KOPT-K1 (cell line): Measurements from ENCODE around the gene OR8D4.

Experiments used
- H3K27ac ChIP-seq: fragments of 200-600 bp; sonication (generic); 2 replicates; pipeline ENCODE4 v1.5.1; 2016; ENCODE audit warnings: antibody characterized with exemption, mild to moderate bottlenecking, low read depth, low read length; ENCODE audit not compliant: poor library complexity, severe bottlenecking
- H3K36me3 ChIP-seq: fragments of 200-600 bp; sonication (generic); 2 replicates; pipeline ENCODE4 v1.5.1; 2017; ENCODE audit warnings: antibody characterized with exemption, mild to moderate bottlenecking, low read length, moderate library complexity; ENCODE audit not compliant: insufficient read depth
- H3K9me3 ChIP-seq: fragments of 200-600 bp; sonication (generic); 2 replicates; pipeline ENCODE4 v1.5.1; 2017; ENCODE audit warnings: antibody characterized with exemption, low read length, mild to moderate bottlenecking; ENCODE audit not compliant: insufficient read depth, poor library complexity, severe bottlenecking

Gene OR8D4

GRCh38 chr11:123939317-123939716 is 37.4 kb downstream of the OR8D4 start, which contains the start of gene OR4D5:
Gene OR4D5, plus strand, starts transcription at chr11:123939617. Its CDS starts 0 bp downstream, at chr11:123939617.
- H3K36me3 ChIP-seq, result no peaks in the 10 kb centered on the region
- H3K27ac ChIP-seq, result no peak within 1 kb of the TSS
- H3K9me3 ChIP-seq, result no peaks in the 10 kb centered on the region

DNA sequence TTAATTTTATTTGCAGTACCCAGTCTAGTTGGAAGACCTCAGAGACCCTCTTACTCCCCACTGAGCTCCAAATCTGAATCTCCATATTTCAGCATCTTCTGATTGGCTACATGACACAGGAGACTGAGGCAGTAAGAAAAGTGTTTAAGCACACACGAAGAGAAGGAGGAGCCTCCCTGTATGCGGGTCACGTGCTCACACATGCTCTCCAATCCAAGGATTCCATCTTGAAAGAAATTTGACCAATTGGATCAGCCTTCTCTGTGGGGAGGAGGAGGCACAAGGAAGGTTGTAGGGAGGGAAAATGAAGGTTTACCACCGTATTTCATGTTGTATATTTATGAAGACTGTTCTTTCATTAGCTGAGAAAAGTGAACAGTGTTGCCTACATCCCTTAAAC is 40.4 kb downstream of the OR8D4 start:
- Histone ChIP-seq H3K9me3 (no peaks in the 10 kb centered on the region), H3K36me3 (no peaks in the 10 kb centered on the region)

DNA sequence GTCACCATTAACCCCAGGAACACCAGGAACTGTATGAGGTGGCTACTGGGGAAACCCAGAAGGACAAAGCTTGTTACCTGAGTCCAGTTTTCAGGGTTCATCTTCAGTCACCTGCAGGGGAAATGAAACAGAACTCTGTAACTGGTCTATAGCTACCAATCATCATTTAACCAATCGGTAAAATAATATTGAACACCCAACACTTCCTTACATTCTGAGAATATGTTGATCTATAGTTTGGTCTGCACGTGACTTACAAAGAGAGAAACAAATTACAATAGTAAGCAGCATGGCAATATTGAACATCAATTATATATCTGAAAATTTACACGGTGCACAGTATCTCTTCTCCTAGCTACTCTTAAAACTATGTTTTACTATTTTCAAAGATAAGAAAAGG is 41.8 kb downstream of the OR8D4 start, which contains the start of gene OR6T1:
TSS of gene OR6T1 (minus strand) at position 101 of the 400 bp plus-strand sequence. CDS start at position 101, 0 bp downstream.
- no peak within 1 kb of the TSS for H3K27ac ChIP-seq
- no peaks in the 10 kb centered on the region for H3K9me3 ChIP-seq
- H3K36me3 ChIP-seq, result no peaks in the 10 kb centered on the region

More for the DNA sequence above, 40.4 kb downstream of the OR8D4 start:
- H3K27ac ChIP-seq, result no peak overlapping the region

DNA sequence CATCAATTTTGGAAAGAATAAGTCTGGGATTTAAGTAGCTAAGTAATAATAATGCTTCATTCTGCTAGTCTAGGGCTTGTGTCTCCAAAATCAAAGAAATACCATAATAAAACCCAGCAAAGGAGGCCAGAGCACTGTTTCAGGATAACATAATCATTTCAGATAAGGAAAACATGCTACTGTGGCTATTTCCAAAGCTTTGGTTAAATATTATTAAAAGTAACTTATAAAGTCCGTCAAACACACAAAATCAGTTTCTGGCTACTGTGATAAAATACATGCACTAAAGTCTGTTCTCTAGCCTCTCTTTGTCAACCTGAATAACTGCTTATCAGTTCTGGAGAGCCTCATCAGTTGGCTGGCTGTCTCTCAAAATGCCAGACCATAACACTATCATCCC is 43.2 kb downstream of the OR8D4 start:
- Histone ChIP-seq H3K9me3 (no peaks in the 10 kb centered on the region), H3K36me3 (no peaks in the 10 kb centered on the region), H3K27ac (no peak overlapping the region)

GRCh38 chr11:123956752-123957151 is 54.8 kb downstream of the OR8D4 start:
- Histone ChIP-seq H3K36me3 (no peaks in the 10 kb centered on the region), H3K9me3 (no peaks in the 10 kb centered on the region), H3K27ac (no peak overlapping the region)
